ENCODE results near the gene OLFML1. TPM values are rescaled to one million over a fixed set of nuclear protein-coding genes. Genes with fewer than 3 reads are reported as not detected.

OLFML1 gene
- total RNA-seq, 2 experiments from 2014 or later, result not detected

DNA sequence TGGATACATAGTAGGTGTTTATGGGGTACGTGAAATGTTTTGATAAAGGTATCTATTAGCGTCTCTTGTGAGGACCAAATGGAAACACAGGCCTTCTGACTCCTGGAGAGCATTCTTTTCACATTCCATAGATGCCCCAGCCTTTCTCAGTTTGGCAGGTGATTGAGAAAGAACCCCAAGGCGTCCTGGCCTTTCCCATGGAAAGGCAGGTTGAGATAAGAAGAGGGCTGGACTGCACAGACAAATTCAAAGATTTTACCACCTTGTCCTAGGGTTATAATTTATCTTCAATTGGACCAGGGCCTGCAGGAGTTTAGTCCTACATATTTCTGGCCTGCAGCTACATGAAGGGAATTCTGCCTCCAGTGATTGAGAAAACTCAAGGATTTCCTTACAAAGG is 661 bp upstream of the OLFML1 start:
- Histone ChIP-seq H3K4me3 (ENCODE audit: low read depth, low read length, poor library complexity, severe bottlenecking) (no peak overlapping the region), H3K4me1 (ENCODE audit: insufficient read depth, low read length, poor library complexity, severe bottlenecking) (no peaks in the 10 kb centered on the region), H4K20me1 (ENCODE audit: insufficient read depth, low read length) (no peaks in the 10 kb centered on the region), H3K9me3 (ENCODE audit: low read length) (no peaks in the 10 kb centered on the region), H3K27ac (ENCODE audit: low read depth, low read length, poor library complexity, severe bottlenecking) (no peak overlapping the region), H2AFZ (ENCODE audit: low read length) (no peak overlapping the region), H3K36me3 (ENCODE audit: insufficient read depth, low read length) (no peaks in the 10 kb centered on the region), H3K4me2 (ENCODE audit: low read length) (no peak overlapping the region), H3K79me2 (ENCODE audit: insufficient read depth, low read depth, low read length) (no peaks in the 10 kb centered on the region), H3K9me2 (ENCODE audit: insufficient read depth, low read length) (no peaks in the 10 kb centered on the region)
- TF ChIP-seq, protein P1, sequence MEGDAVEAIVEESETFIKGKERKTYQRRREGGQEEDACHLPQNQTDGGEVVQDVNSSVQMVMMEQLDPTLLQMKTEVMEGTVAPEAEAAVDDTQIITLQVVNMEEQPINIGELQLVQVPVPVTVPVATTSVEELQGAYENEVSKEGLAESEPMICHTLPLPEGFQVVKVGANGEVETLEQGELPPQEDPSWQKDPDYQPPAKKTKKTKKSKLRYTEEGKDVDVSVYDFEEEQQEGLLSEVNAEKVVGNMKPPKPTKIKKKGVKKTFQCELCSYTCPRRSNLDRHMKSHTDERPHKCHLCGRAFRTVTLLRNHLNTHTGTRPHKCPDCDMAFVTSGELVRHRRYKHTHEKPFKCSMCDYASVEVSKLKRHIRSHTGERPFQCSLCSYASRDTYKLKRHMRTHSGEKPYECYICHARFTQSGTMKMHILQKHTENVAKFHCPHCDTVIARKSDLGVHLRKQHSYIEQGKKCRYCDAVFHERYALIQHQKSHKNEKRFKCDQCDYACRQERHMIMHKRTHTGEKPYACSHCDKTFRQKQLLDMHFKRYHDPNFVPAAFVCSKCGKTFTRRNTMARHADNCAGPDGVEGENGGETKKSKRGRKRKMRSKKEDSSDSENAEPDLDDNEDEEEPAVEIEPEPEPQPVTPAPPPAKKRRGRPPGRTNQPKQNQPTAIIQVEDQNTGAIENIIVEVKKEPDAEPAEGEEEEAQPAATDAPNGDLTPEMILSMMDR (conservative IDR thresholded peaks at IDR 0.05; ENCODE audit: low read length), result no peak
- no peak for TF ChIP-seq EZH2phosphoT487 (IDR thresholded peaks at IDR 0.05; ENCODE audit: borderline replicate concordance, low read depth, low read length)
- CTCF ChIA-PET (ENCODE audit: unreplicated experiment), result no interaction called here
- DNase-seq (ENCODE audit: low spot score), result no peak
- intact Hi-C loops (cut with micrococcal nuclease; ENCODE audit: unreplicated experiment), result no loop called here
- POLR2A ChIA-PET, result interaction anchor here (0.8 to 1.7 kb wide), 2 partner anchors 10 to 12 kb away, joined by 3 to 7 read pairs; no protein-coding TSS in a partner anchor
- BruUV-seq (replicated peaks), result no TSS peak

DNA sequence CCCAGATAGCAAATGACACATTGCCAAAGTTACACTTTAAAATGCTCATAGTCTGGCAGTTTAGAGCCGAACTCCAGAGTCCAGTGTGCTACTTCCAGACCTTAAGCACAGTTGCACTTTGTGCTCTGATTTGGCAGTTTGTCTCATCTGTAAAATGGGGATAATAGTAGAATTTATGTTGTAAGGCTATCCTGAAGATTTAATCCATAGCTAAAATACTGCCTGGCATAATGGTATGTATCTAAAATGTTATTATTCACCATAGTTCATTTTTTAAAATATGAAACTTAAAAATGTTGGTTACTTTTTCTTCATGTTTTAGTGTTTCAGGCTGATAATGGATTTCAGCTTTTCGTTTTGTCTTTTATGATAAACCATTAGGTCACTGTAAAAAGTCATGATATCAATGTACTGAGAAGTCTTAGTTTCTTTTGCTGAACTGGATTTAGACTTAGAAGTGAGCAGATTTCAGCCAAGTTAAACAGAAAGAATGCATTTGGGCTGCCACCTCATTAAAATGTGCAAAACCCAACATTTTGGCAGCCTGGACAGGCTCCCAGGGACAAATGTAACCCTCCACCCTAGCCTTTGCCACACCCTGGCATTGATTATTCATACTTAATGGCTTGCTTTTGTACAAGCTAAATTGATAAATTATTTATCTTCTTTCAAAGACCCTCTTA is 933 bp downstream of the OLFML1 start:
- no peaks in the 10 kb centered on the region for H3K9me2 ChIP-seq (ENCODE audit: insufficient read depth, low read length)
- no peaks in the 10 kb centered on the region for H4K20me1 ChIP-seq (ENCODE audit: insufficient read depth, low read length)
- intact Hi-C loops (cut with micrococcal nuclease; ENCODE audit: unreplicated experiment), result no loop called here
- no peak overlapping the region for H3K4me3 ChIP-seq (ENCODE audit: low read depth, low read length, poor library complexity, severe bottlenecking)
- H3K9me3 ChIP-seq (ENCODE audit: low read length), result no peaks in the 10 kb centered on the region
- TF ChIP-seq, protein P1 (conservative IDR thresholded peaks at IDR 0.05; ENCODE audit: low read length), result no peak
- no peak for TF ChIP-seq EZH2phosphoT487 (IDR thresholded peaks at IDR 0.05; ENCODE audit: borderline replicate concordance, low read depth, low read length)
- no peaks in the 10 kb centered on the region for H3K36me3 ChIP-seq (ENCODE audit: insufficient read depth, low read length)
- no peak overlapping the region for H3K27ac ChIP-seq (ENCODE audit: low read depth, low read length, poor library complexity, severe bottlenecking)
- no peaks in the 10 kb centered on the region for H3K4me1 ChIP-seq (ENCODE audit: insufficient read depth, low read length, poor library complexity, severe bottlenecking)
- no peak for DNase-seq (ENCODE audit: low spot score)
- CTCF ChIA-PET (ENCODE audit: unreplicated experiment), result no interaction called here
- no TSS peak for BruUV-seq (replicated peaks)
- no peak overlapping the region for H3K4me2 ChIP-seq (ENCODE audit: low read length)
- H3K79me2 ChIP-seq (ENCODE audit: insufficient read depth, low read depth, low read length), result no peaks in the 10 kb centered on the region
- H2AFZ ChIP-seq (ENCODE audit: low read length), result no peak overlapping the region
- POLR2A ChIA-PET, result interaction anchor here (1.0 kb wide), 1 partner anchor 9 kb away, joined by 4 read pairs; no protein-coding TSS in a partner anchor

DNA sequence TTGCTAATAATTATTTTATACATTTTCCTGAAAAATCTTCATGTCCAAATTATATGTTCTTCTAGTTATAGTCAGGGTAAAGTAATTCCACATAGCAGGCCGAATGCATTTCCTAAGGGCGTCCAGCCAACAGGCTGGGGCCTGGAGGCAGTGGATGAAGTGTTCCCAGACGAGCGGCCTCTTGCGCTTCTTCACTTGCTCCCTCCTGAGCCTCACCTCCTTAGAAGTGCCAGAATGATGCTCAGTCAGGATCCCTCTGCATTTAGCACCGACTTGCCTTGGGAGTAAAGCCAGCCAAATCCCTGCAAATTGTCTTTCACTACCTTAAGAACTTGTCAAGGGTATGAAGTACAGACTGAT is 1.5 kb downstream of the OLFML1 start:
- TF ChIP-seq, protein P1 (conservative IDR thresholded peaks at IDR 0.05; ENCODE audit: low read length), result no peak
- H3K4me3 ChIP-seq (ENCODE audit: low read depth, low read length, poor library complexity, severe bottlenecking), result no peak overlapping the region
- no peaks in the 10 kb centered on the region for H3K36me3 ChIP-seq (ENCODE audit: insufficient read depth, low read length)
- no peak overlapping the region for H3K27ac ChIP-seq (ENCODE audit: low read depth, low read length, poor library complexity, severe bottlenecking)
- H3K79me2 ChIP-seq (ENCODE audit: insufficient read depth, low read depth, low read length), result no peaks in the 10 kb centered on the region
- H4K20me1 ChIP-seq (ENCODE audit: insufficient read depth, low read length), result no peaks in the 10 kb centered on the region
- no peak for DNase-seq (ENCODE audit: low spot score)
- no peak overlapping the region for H2AFZ ChIP-seq (ENCODE audit: low read length)
- H3K9me3 ChIP-seq (ENCODE audit: low read length), result no peaks in the 10 kb centered on the region
- no peaks in the 10 kb centered on the region for H3K9me2 ChIP-seq (ENCODE audit: insufficient read depth, low read length)
- ChIA-PET CTCF (ENCODE audit: unreplicated experiment) (no interaction called here), POLR2A (interaction anchor here (1.0 kb wide), 1 partner anchor 9 kb away, joined by 4 read pairs; no protein-coding TSS in a partner anchor)
- no peaks in the 10 kb centered on the region for H3K4me1 ChIP-seq (ENCODE audit: insufficient read depth, low read length, poor library complexity, severe bottlenecking)
- BruUV-seq (replicated peaks), result no TSS peak
- intact Hi-C loops (cut with micrococcal nuclease; ENCODE audit: unreplicated experiment), result no loop called here
- no peak overlapping the region for H3K4me2 ChIP-seq (ENCODE audit: low read length)
